ENCODE measurements around the gene ACAT2. TPM values are rescaled to one million over a fixed set of nuclear protein-coding genes. Genes with fewer than 3 reads are reported as not detected.

The ACAT2 gene
- total and polyA plus RNA-seq, 7 donors: 1.8 to 3.0 (median 2.3) TPM

DNA sequence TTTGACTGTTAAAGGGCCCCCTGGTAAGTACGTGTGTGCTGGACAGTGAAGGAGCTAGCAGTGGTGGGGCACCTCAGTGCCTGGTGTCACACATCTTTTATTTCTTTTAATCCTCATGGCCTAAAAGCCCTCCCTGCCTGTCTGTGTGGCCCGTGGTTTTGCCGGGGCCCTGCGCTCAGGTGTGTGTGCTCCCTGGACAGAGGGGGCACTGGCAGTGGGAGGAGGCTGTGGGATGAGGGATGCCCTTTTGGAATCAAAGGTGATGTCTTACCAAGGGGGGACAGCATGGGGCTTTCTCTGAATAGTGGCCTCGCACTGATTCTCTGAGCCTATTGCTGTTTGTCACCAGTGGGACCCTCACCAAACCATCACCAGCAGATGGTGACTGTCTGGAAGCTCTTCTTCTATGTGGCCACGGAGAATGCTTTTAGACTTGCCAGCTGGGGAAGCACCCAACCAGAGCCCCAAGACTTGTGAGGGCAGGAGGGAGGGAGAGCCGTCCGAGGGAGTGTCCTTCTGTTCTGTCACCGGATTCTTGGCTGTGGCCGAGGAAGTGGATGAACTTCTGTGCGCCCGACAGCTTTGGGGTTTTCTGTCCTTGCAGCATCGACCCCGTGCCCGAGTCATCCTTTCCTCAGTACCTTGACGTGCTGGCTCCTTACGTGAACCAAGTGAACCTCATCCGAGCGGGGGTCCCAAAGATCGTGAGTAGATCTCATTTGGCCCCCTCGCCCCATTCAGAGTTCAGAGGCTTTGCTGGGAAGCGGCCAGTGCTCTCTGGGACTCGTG lies 56.3 kb downstream of the ACAT2 start:
- Histone ChIP-seq H3K9me3 (no peaks in the 10 kb centered on the region), H3K4me1 (no peaks in the 10 kb centered on the region), H3K36me3 (ENCODE audit: insufficient read depth in 1 of 2, low read depth in 1 of 2) (peaks cover 0 to 19% of the 10 kb centered on the region in 2 donors), H3K27ac (no peak overlapping the region), H3K4me3 (no peak overlapping the region), H3K27me3 (ENCODE audit: insufficient read depth in 3 of 3, low read length in 2 of 3) (no peaks in the 10 kb centered on the region)
- no peak for ATAC-seq
- intact Hi-C loops (cut with DNase I): no loop called here
- 87 to 92% (median 88%) methylated on average over 23 of the region's 23 CpGs for whole genome bisulfite sequencing, 3 donors
- no peak for DNase-seq
- TF ChIP-seq, protein P1, sequence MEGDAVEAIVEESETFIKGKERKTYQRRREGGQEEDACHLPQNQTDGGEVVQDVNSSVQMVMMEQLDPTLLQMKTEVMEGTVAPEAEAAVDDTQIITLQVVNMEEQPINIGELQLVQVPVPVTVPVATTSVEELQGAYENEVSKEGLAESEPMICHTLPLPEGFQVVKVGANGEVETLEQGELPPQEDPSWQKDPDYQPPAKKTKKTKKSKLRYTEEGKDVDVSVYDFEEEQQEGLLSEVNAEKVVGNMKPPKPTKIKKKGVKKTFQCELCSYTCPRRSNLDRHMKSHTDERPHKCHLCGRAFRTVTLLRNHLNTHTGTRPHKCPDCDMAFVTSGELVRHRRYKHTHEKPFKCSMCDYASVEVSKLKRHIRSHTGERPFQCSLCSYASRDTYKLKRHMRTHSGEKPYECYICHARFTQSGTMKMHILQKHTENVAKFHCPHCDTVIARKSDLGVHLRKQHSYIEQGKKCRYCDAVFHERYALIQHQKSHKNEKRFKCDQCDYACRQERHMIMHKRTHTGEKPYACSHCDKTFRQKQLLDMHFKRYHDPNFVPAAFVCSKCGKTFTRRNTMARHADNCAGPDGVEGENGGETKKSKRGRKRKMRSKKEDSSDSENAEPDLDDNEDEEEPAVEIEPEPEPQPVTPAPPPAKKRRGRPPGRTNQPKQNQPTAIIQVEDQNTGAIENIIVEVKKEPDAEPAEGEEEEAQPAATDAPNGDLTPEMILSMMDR (IDR thresholded peaks at IDR 0.05): no peak

DNA sequence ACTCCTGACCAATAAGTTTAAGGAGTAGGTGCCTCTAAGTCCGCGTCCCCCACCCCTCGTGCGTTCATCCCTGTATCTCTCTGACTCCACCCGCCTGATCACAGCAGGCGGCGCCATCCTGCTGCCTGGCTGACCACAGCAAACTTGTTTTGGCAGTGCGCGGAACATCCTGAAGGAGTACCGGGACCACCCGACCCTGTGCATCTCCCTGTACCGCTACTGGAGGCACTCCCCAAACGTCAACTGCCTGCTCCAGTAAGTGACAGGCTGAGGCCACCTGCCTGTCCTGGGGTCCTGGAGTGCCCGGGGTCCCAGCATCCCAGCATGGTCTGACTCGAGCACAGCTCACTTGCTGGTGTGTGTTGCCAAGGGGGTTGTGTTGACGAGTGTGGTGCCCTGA lies 57.3 kb downstream of the ACAT2 start:
- TF ChIP-seq, protein P1 (IDR thresholded peaks at IDR 0.05): no peak
- DNase-seq: no peak
- Histone ChIP-seq H3K27me3 (ENCODE audit: insufficient read depth in 3 of 3, low read length in 2 of 3) (no peaks in the 10 kb centered on the region), H3K27ac (no peak overlapping the region), H3K4me1 (no peaks in the 10 kb centered on the region), H3K4me3 (no peak overlapping the region), H3K36me3 (ENCODE audit: insufficient read depth in 1 of 2, low read depth in 1 of 2) (peaks cover 0 to 18% of the 10 kb centered on the region in 2 donors), H3K9me3 (no peaks in the 10 kb centered on the region)
- intact Hi-C loops (cut with DNase I): no loop called here
- no peak for ATAC-seq
- 88 to 90% (median 88%) methylated on average over 16 of the region's 16 CpGs for WGBS, 3 donors

DNA sequence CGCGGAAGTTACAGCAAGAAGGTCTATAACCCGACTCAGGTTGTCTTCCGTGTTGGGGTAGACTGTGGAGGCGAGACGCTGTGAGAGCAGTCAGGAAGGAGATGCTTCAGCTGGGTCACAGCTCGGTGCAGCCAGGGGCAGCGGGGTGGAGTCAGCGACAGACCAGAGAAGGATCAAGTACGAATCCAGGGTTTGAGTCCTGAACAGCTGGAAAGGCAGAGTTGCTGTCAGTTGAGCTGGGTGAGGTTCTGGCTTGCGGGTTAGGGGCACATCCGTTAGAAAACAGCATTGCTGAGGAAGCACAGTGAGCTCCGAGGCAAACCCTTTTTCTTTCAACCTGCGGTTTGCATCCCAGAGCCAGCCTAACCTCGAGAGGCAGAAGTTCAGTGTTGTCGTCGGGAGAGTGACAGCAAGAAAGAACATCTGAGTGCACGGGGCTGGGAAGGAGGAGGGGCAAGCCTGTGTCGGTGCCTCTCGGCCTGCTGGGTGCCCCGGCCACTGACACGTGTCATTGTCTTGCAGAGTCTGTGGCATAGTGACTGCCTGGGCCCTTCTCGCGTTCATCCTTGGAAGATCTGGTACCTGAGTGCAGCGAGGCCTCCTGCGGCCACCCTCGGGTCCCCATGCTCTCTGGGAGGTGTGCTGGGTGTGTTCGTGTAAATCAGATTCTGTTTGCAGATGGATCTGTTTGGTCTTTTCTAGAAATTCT lies 58.2 kb downstream of the ACAT2 start:
- no peak for ATAC-seq

DNA sequence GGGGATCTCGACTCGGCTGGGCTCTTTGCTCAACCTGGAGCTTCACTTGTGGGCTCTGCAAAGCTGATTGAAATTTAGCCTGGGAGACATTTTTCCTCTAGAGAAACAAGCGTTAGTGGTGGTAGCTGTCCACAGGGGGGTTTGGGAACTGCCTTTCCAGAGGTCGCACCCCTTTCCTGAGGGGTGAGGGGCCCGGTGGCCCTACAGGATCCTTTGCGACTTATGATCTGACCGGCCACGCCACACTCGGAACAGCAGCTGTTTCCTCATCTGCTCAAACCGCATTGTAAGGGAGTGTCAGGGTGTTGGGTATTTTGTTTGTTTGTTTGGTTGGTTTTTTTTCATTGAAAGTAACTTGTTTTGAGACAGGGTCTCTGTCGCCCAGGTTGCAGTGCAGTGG lies 59.3 kb downstream of the ACAT2 start:
- TF ChIP-seq, protein P1 (IDR thresholded peaks at IDR 0.05): no peak
- H3K36me3 ChIP-seq (ENCODE audit: insufficient read depth in 1 of 2, low read depth in 1 of 2): peaks cover 0 to 18% of the 10 kb centered on the region in 2 donors
- no peaks in the 10 kb centered on the region for H3K4me1 ChIP-seq
- H3K4me3 ChIP-seq: no peak overlapping the region
- DNase-seq (no peak), ATAC-seq (no peak)
- intact Hi-C loops (cut with DNase I): no loop called here
- H3K27ac ChIP-seq: no peak overlapping the region
- no peaks in the 10 kb centered on the region for H3K27me3 ChIP-seq (ENCODE audit: insufficient read depth in 3 of 3, low read length in 2 of 3)
- WGBS, 3 donors: 76 to 83% (median 77%) methylated on average over 11 of the region's 11 CpGs
- H3K9me3 ChIP-seq: no peaks in the 10 kb centered on the region

More for the DNA sequence above, 58.2 kb downstream of the ACAT2 start:
- WGBS, 3 donors: 53 to 63% (median 60%) methylated on average over 28 of the region's 28 CpGs
- peaks cover 0 to 18% of the 10 kb centered on the region in 2 donors for H3K36me3 ChIP-seq (ENCODE audit: insufficient read depth in 1 of 2, low read depth in 1 of 2)
- DNase-seq: no peak
- H3K9me3 ChIP-seq: no peaks in the 10 kb centered on the region
- no peaks in the 10 kb centered on the region for H3K27me3 ChIP-seq (ENCODE audit: insufficient read depth in 3 of 3, low read length in 2 of 3)
- no peak overlapping the region for H3K4me3 ChIP-seq
- H3K27ac ChIP-seq: no peak overlapping the region
- no peaks in the 10 kb centered on the region for H3K4me1 ChIP-seq
- TF ChIP-seq, protein P1 (IDR thresholded peaks at IDR 0.05): no peak
- intact Hi-C loops (cut with DNase I): no loop called here

Measured in psoas muscle (tissue), 8 donors.